CD4-positive, alpha-beta T cell treated with Interleukin-15 for 1 hour (primary cell): Measurements from ENCODE around the gene NEDD1.

Experiments
- DNase-seq: peaks from one replicate; pipeline ENCODE4 v3.0.0-alpha.2; 2020

NEDD1 gene, protein sequence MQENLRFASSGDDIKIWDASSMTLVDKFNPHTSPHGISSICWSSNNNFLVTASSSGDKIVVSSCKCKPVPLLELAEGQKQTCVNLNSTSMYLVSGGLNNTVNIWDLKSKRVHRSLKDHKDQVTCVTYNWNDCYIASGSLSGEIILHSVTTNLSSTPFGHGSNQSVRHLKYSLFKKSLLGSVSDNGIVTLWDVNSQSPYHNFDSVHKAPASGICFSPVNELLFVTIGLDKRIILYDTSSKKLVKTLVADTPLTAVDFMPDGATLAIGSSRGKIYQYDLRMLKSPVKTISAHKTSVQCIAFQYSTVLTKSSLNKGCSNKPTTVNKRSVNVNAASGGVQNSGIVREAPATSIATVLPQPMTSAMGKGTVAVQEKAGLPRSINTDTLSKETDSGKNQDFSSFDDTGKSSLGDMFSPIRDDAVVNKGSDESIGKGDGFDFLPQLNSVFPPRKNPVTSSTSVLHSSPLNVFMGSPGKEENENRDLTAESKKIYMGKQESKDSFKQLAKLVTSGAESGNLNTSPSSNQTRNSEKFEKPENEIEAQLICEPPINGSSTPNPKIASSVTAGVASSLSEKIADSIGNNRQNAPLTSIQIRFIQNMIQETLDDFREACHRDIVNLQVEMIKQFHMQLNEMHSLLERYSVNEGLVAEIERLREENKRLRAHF

GRCh38 chr12:96906849-96907670 lies at the start of gene NEDD1:
Gene NEDD1 (plus strand): TSS chr12:96907257. CDS start chr12:96909760, 2,503 bp downstream.
- DNase-seq, result peak; percentile 85

DNA sequence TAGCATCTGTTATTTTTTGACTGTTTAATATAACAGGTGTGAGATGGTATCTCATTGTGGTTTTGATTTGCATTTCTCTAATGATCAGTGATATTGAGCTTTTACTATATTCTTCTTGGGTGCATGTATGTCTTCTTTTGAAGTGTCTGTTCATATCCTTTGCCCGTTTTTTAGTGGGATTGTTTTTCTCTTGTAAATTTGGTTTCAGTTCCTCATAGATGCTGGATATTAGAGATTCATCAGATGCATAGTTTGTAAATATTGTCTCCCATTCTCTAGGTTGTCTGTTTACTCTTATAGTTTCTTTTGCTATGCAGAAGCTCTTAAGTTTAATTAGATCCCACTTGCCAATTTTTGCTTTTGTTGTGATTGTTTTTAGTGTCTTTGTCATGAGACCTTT lies 48.9 kb upstream of the NEDD1 start:
- DNase-seq, result no peak

DNA sequence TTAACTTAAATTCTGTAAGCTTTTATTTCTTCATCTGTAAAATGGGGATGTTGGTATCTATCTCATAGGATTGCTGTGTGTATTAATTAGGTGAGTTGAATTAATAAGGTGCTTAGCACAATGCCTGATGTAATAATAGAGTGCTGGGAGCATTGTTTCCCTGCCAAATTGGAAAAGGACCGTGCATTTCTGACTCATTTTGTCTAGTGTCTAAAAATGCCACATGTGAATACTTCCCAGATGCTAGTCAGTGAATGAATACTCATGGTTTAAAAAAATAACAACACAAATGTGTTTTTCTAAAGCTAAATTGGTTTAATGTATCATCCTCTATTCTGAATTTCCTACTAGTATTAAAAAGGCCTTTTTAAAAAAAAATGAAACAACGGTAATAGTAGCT lies 45.4 kb upstream of the NEDD1 start:
- no peak for DNase-seq

GRCh38 chr12:96862326-96862725 lies 44.7 kb upstream of the NEDD1 start:
- DNase-seq, result no peak

DNA sequence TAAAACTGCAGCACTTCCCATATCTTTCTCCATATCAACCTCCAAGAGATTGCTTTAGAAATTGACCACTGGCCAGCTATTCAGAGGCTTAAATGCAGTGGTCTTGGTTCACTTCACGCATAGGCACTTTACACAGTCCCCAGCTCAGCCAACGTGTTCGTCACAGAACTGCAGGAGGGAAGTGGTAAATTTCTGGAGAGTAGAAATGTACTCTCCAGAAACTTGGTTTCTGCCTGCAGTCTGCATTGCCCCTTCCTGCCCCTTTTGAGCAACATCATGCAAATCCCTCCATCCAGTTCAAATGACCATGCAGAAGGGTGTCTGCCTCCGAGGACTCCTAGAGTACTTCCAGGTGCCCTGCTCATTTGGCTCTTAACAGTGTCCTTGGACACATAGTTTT lies 42.7 kb upstream of the NEDD1 start:
- DNase-seq, result no peak

- DNase-seq, result no peak
Measured at GRCh38 chr12:96866801-96867590, 40.1 kb upstream of the NEDD1 start.

- no peak for DNase-seq
Measured at GRCh38 chr12:96870946-96871345, 36.1 kb upstream of the NEDD1 start.

DNA sequence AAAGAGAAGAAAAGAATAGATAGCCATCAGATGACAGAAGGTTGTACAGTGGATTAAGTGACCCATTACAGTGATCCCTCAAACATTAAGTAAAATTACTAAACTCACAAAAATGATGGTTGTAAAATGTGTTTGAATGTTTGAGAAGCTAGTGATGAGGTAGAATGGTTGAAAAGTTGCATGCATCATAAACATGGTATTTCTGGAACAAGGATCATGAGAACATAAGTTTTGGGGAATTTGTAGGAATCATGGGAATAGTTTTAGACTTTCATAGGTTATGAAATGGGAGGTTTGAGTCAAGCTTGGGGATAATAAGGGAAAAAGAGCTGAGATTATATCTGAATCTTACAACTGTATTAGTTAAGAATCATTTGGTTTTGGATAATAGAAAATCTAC lies 34.1 kb upstream of the NEDD1 start:
- DNase-seq, result no peak

- DNase-seq, result no peak
Measured at GRCh38 chr12:96874211-96874610, 32.8 kb upstream of the NEDD1 start.

DNA sequence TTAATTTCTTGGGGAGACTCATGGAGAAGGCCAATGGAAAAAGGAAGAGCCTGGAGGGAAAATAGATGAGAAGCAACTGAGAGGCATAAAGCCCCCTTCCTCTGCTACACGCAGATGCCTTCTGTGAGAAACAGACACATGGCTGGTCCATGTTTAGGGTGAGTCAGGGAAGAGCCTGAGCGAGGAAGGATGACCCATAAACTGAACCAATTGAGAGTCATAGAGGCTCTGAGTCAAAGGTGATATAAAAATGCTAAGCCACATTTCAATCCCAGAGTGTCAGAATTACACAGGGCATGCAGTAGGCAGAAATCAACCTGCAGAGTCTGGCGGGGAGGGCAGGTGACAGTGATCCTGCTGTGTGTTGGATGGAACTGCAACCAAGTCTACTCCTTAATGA lies 30.1 kb upstream of the NEDD1 start:
- DNase-seq, result no peak

GRCh38 chr12:96878704-96879103 lies 28.4 kb upstream of the NEDD1 start:
- DNase-seq, result no peak

DNA sequence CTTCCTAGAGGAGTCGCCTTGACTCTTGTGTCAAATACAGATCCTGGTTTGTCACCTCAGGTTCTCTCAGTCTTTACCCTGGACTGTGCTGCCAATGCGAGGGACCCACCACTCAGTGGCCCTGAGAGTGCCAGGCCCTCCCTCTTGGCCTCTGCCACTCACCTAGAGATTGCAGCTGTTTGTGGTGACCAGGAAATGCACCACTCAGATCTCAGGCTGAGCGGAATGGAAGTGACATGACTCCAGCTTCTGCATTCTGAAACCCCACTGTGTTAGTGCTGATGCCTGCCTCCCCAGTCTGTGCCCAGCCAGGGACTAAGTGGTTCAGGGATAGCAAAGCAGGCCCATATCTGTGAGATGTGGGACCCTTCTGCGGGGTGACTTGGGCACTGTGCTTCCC lies 27.8 kb upstream of the NEDD1 start:
- no peak for DNase-seq

DNA sequence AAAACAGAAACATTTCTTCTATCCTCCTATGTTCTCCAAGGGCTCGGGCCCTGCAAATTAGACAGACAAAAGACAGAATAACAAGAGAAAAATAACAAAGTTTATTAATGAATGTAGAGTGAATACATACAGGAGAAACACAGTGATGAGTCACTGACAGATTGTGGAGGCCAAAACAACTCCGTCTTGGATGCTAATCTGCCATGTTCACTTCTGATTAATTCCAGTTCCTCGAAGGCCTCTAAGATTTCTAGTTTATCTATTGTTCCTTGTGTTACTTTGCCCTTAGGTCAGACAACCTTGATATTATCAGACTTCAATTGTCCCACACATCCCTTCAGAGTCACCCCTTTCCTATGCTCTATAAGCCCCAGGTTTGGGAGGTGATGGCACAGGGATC lies 26.8 kb upstream of the NEDD1 start:
- DNase-seq, result no peak

- no peak for DNase-seq
Measured at GRCh38 chr12:96881608-96882007, 25.4 kb upstream of the NEDD1 start.

- no peak for DNase-seq
Measured at GRCh38 chr12:96882862-96883261, 24.2 kb upstream of the NEDD1 start.

DNA sequence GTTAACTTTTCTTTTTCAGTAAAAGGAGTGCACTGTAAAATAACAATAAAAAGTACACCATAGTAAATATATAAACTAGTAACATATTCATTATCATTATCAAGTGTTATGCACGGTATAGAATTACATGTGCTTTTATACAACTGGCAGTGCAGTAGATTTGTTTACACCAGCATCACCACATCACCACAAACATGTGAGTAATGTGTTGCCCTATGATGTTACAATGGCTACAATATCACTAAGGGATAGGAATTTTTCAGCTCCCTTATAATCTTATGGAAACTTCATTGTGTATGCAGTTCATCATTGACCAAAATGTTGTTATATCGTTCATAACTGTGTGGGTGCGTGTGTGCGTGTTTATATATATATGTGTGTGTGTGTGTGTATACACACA lies 23.5 kb upstream of the NEDD1 start:
- no peak for DNase-seq

- DNase-seq, result no peak
Measured at GRCh38 chr12:96886998-96887677, 19.9 kb upstream of the NEDD1 start.

DNA sequence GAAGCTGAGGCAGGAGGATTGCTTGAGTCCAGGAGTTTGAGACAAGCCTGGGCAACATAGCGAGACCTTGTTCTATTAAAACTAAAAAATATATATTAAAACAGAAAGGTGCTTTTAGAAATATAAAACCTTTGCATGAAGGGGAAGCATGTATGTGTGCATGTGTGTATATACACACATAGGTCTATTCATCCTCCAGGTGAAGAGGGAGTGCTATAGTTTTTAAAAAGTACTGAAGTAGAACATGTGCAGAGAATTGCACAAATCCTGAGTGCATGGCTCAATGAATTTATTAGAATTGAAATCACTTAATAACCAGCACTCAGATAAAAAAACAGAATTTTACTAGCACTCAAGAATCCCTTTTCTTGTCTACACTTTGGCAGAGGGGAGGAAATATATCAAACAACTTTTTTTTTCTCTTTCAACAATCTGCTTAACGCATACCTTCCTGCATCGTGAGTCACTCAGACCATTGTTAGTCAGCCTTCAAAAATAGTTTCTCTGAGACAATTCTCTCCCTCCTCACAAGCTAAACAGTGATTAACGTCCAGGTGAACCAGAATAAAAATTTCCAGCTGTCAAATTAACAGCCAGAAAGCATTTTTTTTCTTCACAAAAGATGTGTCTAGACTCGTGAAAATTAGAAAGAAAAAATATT lies 17.7 kb upstream of the NEDD1 start:
- no peak for DNase-seq

GRCh38 chr12:96890331-96890730 lies 16.7 kb upstream of the NEDD1 start:
- no peak for DNase-seq

GRCh38 chr12:96892104-96892503 lies 15.0 kb upstream of the NEDD1 start:
- no peak for DNase-seq

GRCh38 chr12:96897421-96897820 lies 9.6 kb upstream of the NEDD1 start:
- no peak for DNase-seq

- DNase-seq, result no peak
Measured at GRCh38 chr12:96901175-96901574, 5.9 kb upstream of the NEDD1 start.
